GM23338 (cell line): Measurements from ENCODE around the gene DST.

ENCODE experiments used
- CREB1 ChIP-seq: fragments of 250-450 bp; sonication (Bioruptor Pico); IDR thresholded peaks from 2 replicates; pipeline ENCODE4 v1.5.0; 2020; ENCODE audit warnings: low read depth, mild to moderate bottlenecking, moderate library complexity
- CTCF ChIP-seq, 2 experiments: fragments of 200-600 bp in 1 of 2; sonication (generic) in 1 of 2; conservative IDR thresholded peaks; 2 replicates each; pipeline versions ENCODE4 v1.5.1 to v1.6.1; 2016 to 2017; ENCODE audit warnings: antibody characterized with exemption in 2 of 2, low read depth in 2 of 2, mild to moderate bottlenecking in 2 of 2, moderate library complexity in 1 of 2
- EZH2 ChIP-seq: fragments of 200-600 bp; sonication (generic); IDR thresholded peaks from one replicate; pipeline ENCODE4 v1.8.0; 2017; ENCODE audit warnings: antibody characterized with exemption, mild to moderate bottlenecking, low read depth; ENCODE audit not compliant: unreplicated experiment
- EZH2phosphoT487 ChIP-seq: fragments of 200-600 bp; sonication (generic); IDR thresholded peaks from one replicate; pipeline ENCODE4 v1.8.1; 2018; ENCODE audit warnings: antibody characterized with exemption; ENCODE audit not compliant: unreplicated experiment
- JUNB ChIP-seq: IDR thresholded peaks from one replicate; pipeline ENCODE4 v1.6.1; 2016; ENCODE audit warnings: antibody characterized with exemption; ENCODE audit not compliant: unreplicated experiment
- POLR2AphosphoS5 ChIP-seq: IDR thresholded peaks from 2 replicates; pipeline ENCODE4 v1.6.1; 2016; ENCODE audit warnings: antibody characterized with exemption, low read depth
- REST ChIP-seq: IDR thresholded peaks from one replicate; pipeline ENCODE4 v1.6.1; 2018; ENCODE audit warnings: antibody characterized with exemption; ENCODE audit not compliant: unreplicated experiment
- STAT1 ChIP-seq: IDR thresholded peaks from one replicate; pipeline ENCODE4 v1.6.1; 2016; ENCODE audit warnings: antibody characterized with exemption; ENCODE audit not compliant: unreplicated experiment
- ZNF114 ChIP-seq: fragments of 250-450 bp; sonication (Bioruptor Pico); IDR thresholded peaks from 2 replicates; pipeline ENCODE4 v1.5.0; 2020; ENCODE audit warnings: mild to moderate bottlenecking, moderate library complexity
- ZNF462 ChIP-seq: fragments of 250-450 bp; sonication (Bioruptor Pico); IDR thresholded peaks from 2 replicates; pipeline ENCODE4 v1.5.0; 2020; ENCODE audit warnings: mild to moderate bottlenecking, moderate library complexity

GRCh38 chr6:56495654-56496053, 147.0 kb downstream of the DST start:
- TF ChIP-seq CTCF (conservative IDR thresholded peaks at IDR 0.05; ENCODE audit: low read depth in 2 of 2) (no peak), EZH2 (no peak), POLR2AphosphoS5 (no peak), REST (no peak), CREB1 (CRISPR knock-in tag) (no peak), JUNB (no peak), ZNF114 (no peak), EZH2phosphoT487 (no peak), STAT1 (no peak), ZNF462 (CRISPR knock-in tag) (no peak)
